ENCODE measurements around the gene LMNB1. TPM values are rescaled to one million over a fixed set of nuclear protein-coding genes. Genes with fewer than 3 reads are reported as not detected.

The LMNB1 gene
- total and polyA plus RNA-seq, 2 experiments from 2014 or later, result 20.1 to 269 TPM

GRCh38 chr5:126868338-126869004 lies 91.5 kb downstream of the LMNB1 start:
- Mint-ChIP-seq H3K36me3 (ENCODE audit: low read depth) (peaks cover 4% of the 10 kb centered on the region; the same call in 1 of the 3 replicates), H3K27ac (no peak overlapping the region), H3K9me3 (no peaks in the 10 kb centered on the region), H3K4me1 (peaks cover 31% of the 10 kb centered on the region), H3K27me3 (ENCODE audit: insufficient read depth, low read depth, poor library complexity) (peaks cover 1% of the 10 kb centered on the region), H3K4me3 (peak overlapping the region; percentile 71)
- H3K79me2 ChIP-seq (replicated peaks; ENCODE audit: insufficient read depth), result no peaks in the 10 kb centered on the region
- no peaks in the 10 kb centered on the region for H3K27me3 ChIP-seq (ENCODE audit: insufficient read depth)
- peaks cover 5% of the 10 kb centered on the region; the same call in 1 of the 2 replicates for H3F3A ChIP-seq (replicated peaks; ENCODE audit: low read depth)
- DNase-seq (ENCODE audit: low spot score) (no peak), ATAC-seq (no peak)
- no peak overlapping the region for H3K27ac ChIP-seq (ENCODE audit: low read depth)
- H3K4me3 ChIP-seq, result peak overlapping the region; percentile 44
- H3K36me3 ChIP-seq (ENCODE audit: insufficient read depth), result no peaks in the 10 kb centered on the region
- H3K4me1 ChIP-seq (ENCODE audit: insufficient read depth), result peaks cover 18% of the 10 kb centered on the region
- TF ChIP-seq STAT1 (IDR thresholded peaks at IDR 0.05; ENCODE audit: unreplicated experiment) (no peak), REST (IDR thresholded peaks at IDR 0.05; ENCODE audit: unreplicated experiment) (no peak), JUNB (IDR thresholded peaks at IDR 0.05; ENCODE audit: unreplicated experiment) (no peak), CREB1 (CRISPR knock-in tag; IDR thresholded peaks at IDR 0.05; ENCODE audit: low read depth) (peak; percentile 39; the same call in 1 of the 2 replicates), NANOG (IDR thresholded peaks at IDR 0.05; ENCODE audit: borderline replicate concordance) (no peak), ETS1 (IDR thresholded peaks at IDR 0.05) (no peak), EZH2phosphoT487 (IDR thresholded peaks at IDR 0.05; ENCODE audit: unreplicated experiment) (no peak)
- H3K9me2 ChIP-seq (ENCODE audit: insufficient read depth), result 0 out of 2 replicates have a peak, but pooled peaks cover 3% of the 10 kb centered on the region
- no peak overlapping the region for H2AFZ ChIP-seq
- peak overlapping the region; percentile 71 for H3K4me2 ChIP-seq
- no peaks in the 10 kb centered on the region for H4K20me1 ChIP-seq (replicated peaks; ENCODE audit: insufficient read depth)

GRCh38 chr5:126869005-126869451 lies 92.1 kb downstream of the LMNB1 start:
- Histone ChIP-seq H2AFZ (peak overlapping the region; percentile 35; the same call in 1 of the 2 replicates), H3K4me2 (peak overlapping the region; percentile 71), H3K36me3 (ENCODE audit: insufficient read depth) (no peaks in the 10 kb centered on the region), H3F3A (replicated peaks; ENCODE audit: low read depth) (peaks cover 5% of the 10 kb centered on the region; the same call in 1 of the 2 replicates), H3K79me2 (replicated peaks; ENCODE audit: insufficient read depth) (no peaks in the 10 kb centered on the region), H3K4me1 (ENCODE audit: insufficient read depth) (peaks cover 21% of the 10 kb centered on the region), H4K20me1 (replicated peaks; ENCODE audit: insufficient read depth) (no peaks in the 10 kb centered on the region), H3K4me3 (peak overlapping the region; percentile 44), H3K9me2 (ENCODE audit: insufficient read depth) (0 out of 2 replicates have a peak, but pooled peaks cover 3% of the 10 kb centered on the region), H3K27me3 (ENCODE audit: insufficient read depth) (no peaks in the 10 kb centered on the region), H3K27ac (ENCODE audit: low read depth) (no peak overlapping the region)
- peaks cover 1% of the 10 kb centered on the region for H3K27me3 Mint-ChIP-seq (ENCODE audit: insufficient read depth, low read depth, poor library complexity)
- DNase-seq (ENCODE audit: low spot score) (peak; percentile 79), ATAC-seq (peak; percentile 95)
- H3K4me1 Mint-ChIP-seq, result peaks cover 34% of the 10 kb centered on the region
- H3K36me3 Mint-ChIP-seq (ENCODE audit: low read depth), result peaks cover 9% of the 10 kb centered on the region
- peak overlapping the region; percentile 71 for H3K4me3 Mint-ChIP-seq
- peak overlapping the region; percentile 14 for H3K27ac Mint-ChIP-seq
- TF ChIP-seq STAT1 (IDR thresholded peaks at IDR 0.05; ENCODE audit: unreplicated experiment) (no peak), POLR2AphosphoS5 (IDR thresholded peaks at IDR 0.05; ENCODE audit: low read depth) (peak; percentile 53)
- H3K9me3 Mint-ChIP-seq, result no peaks in the 10 kb centered on the region

Measured in GM23338 (cell line).